T-helper 1 cell treated with Interleukin-12 subunit alpha and Interleukin-12 subunit beta and Interleukin-4 antibody, amounts not matched to agents 30 μg/mL and 1 μg/mL, for 36 hours (primary cell): ENCODE measurements around the gene PDE9A.

Experiments
- H3K27ac Mint-ChIP-seq: one replicate; pipeline ENCODE4 v1.8.0; 2021; ENCODE audit warnings: mild to moderate bottlenecking, mixed read lengths
- H3K27me3 Mint-ChIP-seq: one replicate; pipeline ENCODE4 v1.8.0; 2021; ENCODE audit warnings: low read depth, mixed read lengths
- H3K36me3 Mint-ChIP-seq: one replicate; pipeline ENCODE4 v1.8.0; 2021; ENCODE audit warnings: low read depth, mixed read lengths
- H3K4me1 Mint-ChIP-seq: one replicate; pipeline ENCODE4 v1.8.0; 2021; ENCODE audit warnings: low read depth, mixed read lengths
- H3K4me3 Mint-ChIP-seq: one replicate; pipeline ENCODE4 v1.8.0; 2021; ENCODE audit warnings: mild to moderate bottlenecking, moderate library complexity, mixed read lengths
- H3K9me3 Mint-ChIP-seq: one replicate; pipeline ENCODE4 v1.8.0; 2021; ENCODE audit warnings: mixed read lengths

PDE9A gene

DNA sequence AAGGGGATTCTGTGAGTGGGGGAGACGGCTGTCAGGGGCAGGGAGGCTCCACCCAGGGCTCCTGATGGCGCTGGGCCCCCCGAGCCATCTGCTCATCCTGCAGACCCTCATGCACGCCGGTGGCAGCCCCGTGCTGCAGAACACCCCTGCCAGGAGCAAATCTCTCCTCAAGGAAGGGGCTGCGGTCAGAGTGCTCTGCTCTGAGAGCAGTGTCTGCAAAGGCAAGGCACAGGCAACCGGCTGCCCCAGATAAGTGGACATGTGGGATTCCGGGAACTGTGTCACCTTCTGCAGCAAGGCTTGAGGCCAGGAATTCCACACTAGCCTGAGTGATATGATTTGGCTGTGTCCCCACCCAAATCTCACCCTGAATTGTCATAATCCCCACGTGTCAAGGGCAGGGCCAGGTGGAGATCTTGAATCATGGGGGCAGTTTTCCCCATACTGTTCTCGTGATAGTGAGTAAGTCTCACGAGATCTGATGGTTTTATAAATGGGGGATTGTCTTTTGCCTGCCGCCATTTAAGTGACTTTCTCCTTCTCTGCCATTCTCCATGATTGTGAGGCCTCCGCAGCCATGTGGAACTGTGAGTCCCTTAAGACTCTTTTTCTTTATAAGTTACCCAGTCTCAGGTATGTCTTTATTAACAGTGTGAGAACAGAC is 101.0 kb downstream of the PDE9A start:
- no peak overlapping the region for H3K4me3 Mint-ChIP-seq
- no peaks in the 10 kb centered on the region for H3K27me3 Mint-ChIP-seq
- no peak overlapping the region for H3K27ac Mint-ChIP-seq
- H3K4me1 Mint-ChIP-seq = no peaks in the 10 kb centered on the region
- H3K36me3 Mint-ChIP-seq = no peaks in the 10 kb centered on the region
- no peaks in the 10 kb centered on the region for H3K9me3 Mint-ChIP-seq

- no peaks in the 10 kb centered on the region for H3K27me3 Mint-ChIP-seq
Observed at GRCh38 chr21:42755031-42755665, 101.7 kb downstream of the PDE9A start.

GRCh38 chr21:42755766-42756579 is 102.6 kb downstream of the PDE9A start:
- Mint-ChIP-seq H3K4me3 (no peak overlapping the region), H3K27me3 (no peaks in the 10 kb centered on the region)

More at GRCh38 chr21:42755031-42755665, 101.7 kb downstream of the PDE9A start:
- Mint-ChIP-seq H3K36me3 (no peaks in the 10 kb centered on the region), H3K9me3 (no peaks in the 10 kb centered on the region), H3K4me1 (no peaks in the 10 kb centered on the region), H3K27ac (no peak overlapping the region), H3K4me3 (no peak overlapping the region)

DNA sequence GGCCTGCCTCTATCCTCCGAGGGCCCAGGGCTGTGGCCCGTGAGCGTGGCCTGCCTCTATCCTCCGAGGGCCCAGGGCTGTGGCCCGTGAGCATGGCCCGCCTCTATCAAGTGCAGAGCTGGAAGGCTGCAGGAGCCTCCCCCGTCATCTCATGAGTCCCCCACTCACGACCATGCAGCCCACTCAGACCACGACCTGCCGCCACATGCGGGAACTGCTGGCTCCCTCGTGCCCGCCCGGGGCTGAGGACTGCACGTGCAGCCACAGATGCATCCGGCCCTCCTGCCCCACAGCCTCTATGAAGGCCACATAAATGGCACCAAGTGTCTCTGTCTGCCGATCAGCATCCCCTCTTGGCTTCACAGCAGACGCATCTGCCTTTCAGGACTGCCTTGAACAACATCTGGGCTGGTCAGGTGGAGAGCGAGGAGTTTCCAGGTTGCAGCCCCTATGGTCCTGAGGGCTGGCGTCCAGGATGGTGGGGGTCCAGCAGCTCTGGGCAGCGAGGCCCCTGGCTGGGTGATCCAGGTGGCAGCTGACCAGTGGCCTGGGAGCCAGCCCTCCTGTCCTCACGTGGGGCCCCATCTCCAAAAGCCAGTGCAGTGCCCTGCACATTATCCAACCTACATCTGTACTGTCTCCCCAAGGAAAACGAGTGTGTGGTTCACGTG is 103.3 kb downstream of the PDE9A start:
- H3K9me3 Mint-ChIP-seq = no peaks in the 10 kb centered on the region
- H3K27me3 Mint-ChIP-seq = no peaks in the 10 kb centered on the region
- H3K4me3 Mint-ChIP-seq = no peak overlapping the region
- no peak overlapping the region for H3K27ac Mint-ChIP-seq
- H3K36me3 Mint-ChIP-seq = no peaks in the 10 kb centered on the region
- no peaks in the 10 kb centered on the region for H3K4me1 Mint-ChIP-seq

More at GRCh38 chr21:42755766-42756579, 102.6 kb downstream of the PDE9A start:
- no peaks in the 10 kb centered on the region for H3K36me3 Mint-ChIP-seq
- H3K9me3 Mint-ChIP-seq = no peaks in the 10 kb centered on the region
- no peak overlapping the region for H3K27ac Mint-ChIP-seq
- H3K4me1 Mint-ChIP-seq = no peaks in the 10 kb centered on the region

DNA sequence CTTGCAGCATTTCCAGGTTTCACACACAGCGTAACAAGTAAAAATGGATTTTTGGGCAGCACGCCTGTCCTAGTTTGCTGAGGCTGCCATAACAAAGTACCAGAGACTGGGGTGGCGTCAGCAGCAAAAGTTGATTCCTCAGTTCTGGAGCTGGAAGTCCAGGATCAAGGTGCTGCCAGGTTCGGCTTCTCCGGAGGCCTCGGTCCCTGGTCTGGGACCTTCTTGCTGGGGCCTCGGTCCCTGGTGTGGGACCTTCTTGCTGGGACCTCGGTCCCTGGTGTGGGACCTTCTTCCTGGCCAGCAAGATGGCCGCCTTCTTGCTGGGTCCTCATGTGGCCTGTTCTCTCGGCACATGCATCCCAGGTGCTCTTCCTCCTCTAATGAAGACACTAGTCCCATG is 104.0 kb downstream of the PDE9A start:
- Mint-ChIP-seq H3K27ac (no peak overlapping the region), H3K4me3 (no peak overlapping the region), H3K36me3 (no peaks in the 10 kb centered on the region), H3K27me3 (no peaks in the 10 kb centered on the region), H3K9me3 (no peaks in the 10 kb centered on the region), H3K4me1 (no peaks in the 10 kb centered on the region)

DNA sequence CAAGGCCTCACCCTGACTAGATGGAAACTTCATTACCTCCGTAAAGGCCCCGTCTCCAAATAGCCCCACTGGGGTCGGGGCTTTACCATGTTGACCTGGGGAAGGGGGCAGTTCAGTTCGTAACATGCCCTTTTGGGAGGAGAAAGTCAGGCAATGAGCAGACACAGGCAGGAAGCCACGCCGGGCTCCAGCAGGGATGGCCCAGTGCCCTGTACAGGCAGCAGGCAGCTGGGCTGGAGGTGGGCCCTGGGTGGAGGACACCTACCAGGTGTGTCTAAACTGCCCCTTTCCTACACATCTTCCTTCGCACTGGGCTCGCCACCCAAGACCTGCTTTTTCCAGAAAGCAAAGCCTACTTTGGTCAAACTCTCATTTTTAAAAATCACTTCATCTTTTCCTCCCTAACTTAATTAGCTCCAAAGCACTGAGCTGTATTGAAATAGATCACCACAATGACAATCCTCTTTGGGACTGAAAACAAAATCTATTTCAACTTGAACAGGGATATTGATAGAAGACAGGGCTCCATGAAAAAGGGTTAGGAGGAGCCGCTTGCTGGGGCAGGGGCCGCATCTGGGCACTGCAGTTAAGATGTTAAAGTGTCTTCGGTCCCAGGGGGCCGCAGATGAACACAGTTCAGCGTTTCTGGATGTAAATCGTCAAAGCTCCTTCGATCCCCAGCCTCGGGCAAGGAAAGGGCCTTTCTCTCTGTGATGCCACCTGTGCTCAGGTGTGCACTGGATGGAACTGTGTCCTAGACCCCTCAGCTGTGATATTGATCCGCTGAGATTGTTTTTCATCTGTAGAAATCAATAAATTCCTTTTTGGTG is 104.6 kb downstream of the PDE9A start:
- no peak overlapping the region for H3K27ac Mint-ChIP-seq
- no peaks in the 10 kb centered on the region for H3K4me1 Mint-ChIP-seq
- H3K9me3 Mint-ChIP-seq = no peaks in the 10 kb centered on the region
- no peaks in the 10 kb centered on the region for H3K36me3 Mint-ChIP-seq
- no peak overlapping the region for H3K4me3 Mint-ChIP-seq
- no peaks in the 10 kb centered on the region for H3K27me3 Mint-ChIP-seq

DNA sequence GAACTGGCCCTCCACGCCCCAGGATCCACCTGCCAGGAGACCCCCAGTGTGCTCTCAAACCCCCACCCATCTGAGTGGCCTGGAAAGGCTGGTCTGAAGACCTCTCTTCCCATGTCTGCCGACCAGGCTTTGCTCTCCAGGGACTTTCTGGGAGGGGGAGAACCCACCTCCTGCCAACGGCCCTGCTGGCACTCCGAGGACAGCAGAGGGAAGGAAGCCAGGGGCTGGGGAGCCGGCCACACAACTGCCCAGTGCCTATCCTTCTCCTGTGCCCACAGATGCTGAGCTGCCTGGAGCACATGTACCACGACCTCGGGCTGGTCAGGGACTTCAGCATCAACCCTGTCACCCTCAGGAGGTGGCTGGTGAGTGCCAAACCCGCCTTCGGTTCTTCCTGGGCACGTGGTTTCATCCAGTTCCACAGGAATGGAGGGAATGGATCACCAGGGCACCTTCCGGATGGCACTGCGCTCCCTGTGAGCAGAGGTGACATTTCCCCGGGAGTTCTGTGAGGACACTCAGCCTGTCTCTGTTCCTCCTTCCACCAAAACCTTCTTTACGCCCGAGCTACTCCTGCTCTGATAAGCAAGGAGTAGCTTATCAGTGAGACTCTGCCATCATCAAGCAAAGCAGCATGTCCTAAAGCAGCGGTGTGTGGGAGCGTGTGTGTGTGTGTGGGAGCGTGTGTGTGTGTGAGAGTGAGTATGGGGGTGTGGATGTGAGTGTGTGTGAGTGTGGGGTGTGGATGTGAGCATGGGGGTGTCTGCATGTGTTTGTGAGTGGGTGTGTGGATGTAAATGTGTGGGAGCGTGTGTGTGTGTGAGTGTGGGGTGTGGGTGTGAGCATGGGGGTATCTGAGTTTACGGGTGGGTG is 105.5 kb downstream of the PDE9A start:
- H3K27me3 Mint-ChIP-seq = no peaks in the 10 kb centered on the region
- H3K27ac Mint-ChIP-seq = no peak overlapping the region

DNA sequence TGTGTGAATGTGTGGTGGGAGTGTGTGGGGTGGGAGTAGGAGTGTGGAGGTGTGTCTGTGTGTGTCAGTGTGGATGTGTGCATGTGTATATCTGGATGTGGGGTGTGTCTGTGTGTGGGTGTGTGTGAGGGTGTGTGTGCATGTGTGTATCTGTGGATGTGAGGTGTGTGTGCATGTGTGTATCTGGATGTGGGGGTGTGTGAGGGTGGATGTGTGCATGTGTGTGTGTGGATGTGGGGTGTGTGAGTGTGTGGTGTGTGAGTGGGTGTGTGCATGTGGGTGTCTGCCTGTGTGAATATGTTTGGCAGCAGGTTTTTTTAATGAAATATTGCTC is 106.1 kb downstream of the PDE9A start:
- H3K36me3 Mint-ChIP-seq = no peaks in the 10 kb centered on the region
- H3K4me1 Mint-ChIP-seq = no peaks in the 10 kb centered on the region
- no peak overlapping the region for H3K4me3 Mint-ChIP-seq
- H3K9me3 Mint-ChIP-seq = no peaks in the 10 kb centered on the region
- no peaks in the 10 kb centered on the region for H3K27me3 Mint-ChIP-seq
- no peak overlapping the region for H3K27ac Mint-ChIP-seq

More for the DNA sequence above, 105.5 kb downstream of the PDE9A start:
- H3K4me1 Mint-ChIP-seq = no peaks in the 10 kb centered on the region
- no peak overlapping the region for H3K4me3 Mint-ChIP-seq
- H3K9me3 Mint-ChIP-seq = no peaks in the 10 kb centered on the region
- H3K36me3 Mint-ChIP-seq = no peaks in the 10 kb centered on the region

- Mint-ChIP-seq H3K27ac (no peak overlapping the region), H3K9me3 (no peaks in the 10 kb centered on the region), H3K4me1 (no peaks in the 10 kb centered on the region), H3K36me3 (no peaks in the 10 kb centered on the region), H3K27me3 (no peaks in the 10 kb centered on the region), H3K4me3 (no peak overlapping the region)
Observed at GRCh38 chr21:42760361-42760950, 107.0 kb downstream of the PDE9A start.

DNA sequence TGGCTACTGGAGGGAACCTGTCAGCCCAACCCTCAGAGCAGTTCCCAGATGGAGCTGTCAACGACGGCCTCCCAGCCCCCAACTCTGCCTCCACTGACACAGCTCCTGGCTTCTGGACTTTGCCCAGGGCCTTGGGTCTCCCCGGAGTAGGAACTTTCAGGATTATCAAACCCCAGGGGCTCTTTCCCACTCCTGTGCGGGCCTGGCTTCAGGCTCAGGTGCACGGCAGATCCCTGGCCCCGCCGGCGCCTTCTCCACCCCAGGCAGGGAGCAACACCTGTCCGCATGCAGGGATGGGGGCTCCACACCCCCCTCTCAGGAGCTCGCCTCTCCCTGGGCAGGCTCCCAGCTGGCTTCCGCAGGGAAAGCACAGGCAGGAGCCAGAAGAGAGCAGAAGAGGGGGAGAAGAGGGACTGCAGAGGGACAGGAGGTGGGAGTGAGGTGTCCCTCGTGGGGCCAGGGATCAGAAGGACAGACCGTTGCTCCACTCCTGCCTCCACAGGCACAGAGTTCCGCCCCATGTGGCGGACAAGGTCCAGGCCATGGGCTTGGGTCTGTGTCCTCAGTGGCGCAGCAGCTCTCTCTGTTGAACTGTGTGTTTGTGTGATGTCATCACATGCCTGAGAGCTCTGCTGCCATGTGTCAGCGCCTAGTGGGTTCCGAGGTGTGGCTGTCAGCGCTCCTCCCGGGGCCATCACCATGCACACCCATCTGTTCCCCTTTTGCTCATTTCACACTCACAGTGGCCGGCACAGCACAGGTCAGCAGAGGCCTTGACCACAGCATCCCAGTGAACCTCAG is 107.7 kb downstream of the PDE9A start:
- Mint-ChIP-seq H3K27ac (no peak overlapping the region), H3K4me1 (no peaks in the 10 kb centered on the region), H3K4me3 (no peak overlapping the region), H3K36me3 (no peaks in the 10 kb centered on the region), H3K27me3 (no peaks in the 10 kb centered on the region), H3K9me3 (no peaks in the 10 kb centered on the region)

- no peaks in the 10 kb centered on the region for H3K9me3 Mint-ChIP-seq
- no peak overlapping the region for H3K4me3 Mint-ChIP-seq
- no peaks in the 10 kb centered on the region for H3K4me1 Mint-ChIP-seq
- no peak overlapping the region for H3K27ac Mint-ChIP-seq
- no peaks in the 10 kb centered on the region for H3K27me3 Mint-ChIP-seq
- H3K36me3 Mint-ChIP-seq = no peaks in the 10 kb centered on the region
Observed at GRCh38 chr21:42761776-42762335, 108.4 kb downstream of the PDE9A start.
